HepG2 (cell line): ENCODE results near the gene WLS.

Experiments used
- CEBPB ChIP-seq: IDR thresholded peaks from 2 replicates; pipeline ENCODE4 v1.6.1; 2011; ENCODE audit warnings: low read depth, low read length, improper control_type of control experiment, borderline replicate concordance
- KDM1A ChIP-seq: IDR thresholded peaks from 2 replicates; pipeline ENCODE4 v1.6.1; 2016; ENCODE audit warnings: missing compliant biosample characterization
- NR3C1 ChIP-seq: sonication (generic); formaldehyde crosslinking; IDR thresholded peaks from 2 replicates; pipeline ENCODE4 v1.4.0; 2020; ENCODE audit warnings: missing genetic modification reagents
- ZBTB8A ChIP-seq: sonication (generic); formaldehyde crosslinking; IDR thresholded peaks from 2 replicates; pipeline ENCODE4 v1.4.0; 2020; ENCODE audit warnings: mild to moderate bottlenecking, low read depth, missing genetic modification reagents, borderline replicate concordance

DNA sequence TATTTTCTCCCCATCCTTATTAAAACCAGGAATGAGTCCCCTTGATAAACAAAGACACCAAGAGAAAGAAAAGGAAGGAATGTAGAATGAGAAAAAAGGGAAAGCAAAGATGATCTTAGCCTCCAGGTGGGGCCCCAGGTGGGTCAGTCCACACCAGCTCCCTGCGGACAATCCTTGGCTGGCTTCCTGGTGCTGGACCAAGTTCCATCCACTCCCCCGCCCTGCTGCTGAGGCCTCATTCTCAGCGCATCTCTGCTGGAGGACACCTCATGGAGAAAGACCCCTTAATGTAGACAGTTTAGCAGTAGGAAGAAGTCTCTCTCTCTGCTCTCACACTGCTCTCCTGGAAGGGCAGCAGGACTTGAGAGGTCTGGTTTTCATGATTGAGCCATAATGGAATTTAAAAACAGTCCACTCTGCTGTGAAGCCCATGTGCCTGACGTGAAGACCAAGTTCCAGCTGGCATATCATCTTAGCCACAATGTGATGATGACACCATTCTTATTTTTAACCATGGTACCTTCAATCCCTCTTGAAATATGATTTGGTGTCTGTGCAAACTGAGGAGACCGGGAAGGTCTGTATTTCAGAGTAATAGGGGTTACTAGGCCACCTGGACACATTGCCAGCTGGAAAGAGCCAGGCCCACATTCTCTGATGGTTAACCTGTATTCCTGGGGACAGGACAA is 83.1 kb downstream of the WLS start:
- TF ChIP-seq NR3C1 = no peak
- no peak for TF ChIP-seq KDM1A
- no peak for TF ChIP-seq ZBTB8A (CRISPR knock-in tag)
- TF ChIP-seq CEBPB = no peak
